Tracheal epithelial cell (primary cell): ENCODE results near the gene ETV1. TPM values are rescaled to one million over a fixed set of nuclear protein-coding genes. Genes with fewer than 3 reads are reported as not detected.

Experiments used
- total RNA-seq: library from RNA; depleted of rRNA; stranded (reverse); fragments of >200 nt; gene quantifications from 2 replicates; pipeline ENCODE4 v1.2.1, GENCODE V29; 2014

The ETV1 gene
- 0.24 and 0.43 TPM in 2 replicates for total RNA-seq

DNA sequence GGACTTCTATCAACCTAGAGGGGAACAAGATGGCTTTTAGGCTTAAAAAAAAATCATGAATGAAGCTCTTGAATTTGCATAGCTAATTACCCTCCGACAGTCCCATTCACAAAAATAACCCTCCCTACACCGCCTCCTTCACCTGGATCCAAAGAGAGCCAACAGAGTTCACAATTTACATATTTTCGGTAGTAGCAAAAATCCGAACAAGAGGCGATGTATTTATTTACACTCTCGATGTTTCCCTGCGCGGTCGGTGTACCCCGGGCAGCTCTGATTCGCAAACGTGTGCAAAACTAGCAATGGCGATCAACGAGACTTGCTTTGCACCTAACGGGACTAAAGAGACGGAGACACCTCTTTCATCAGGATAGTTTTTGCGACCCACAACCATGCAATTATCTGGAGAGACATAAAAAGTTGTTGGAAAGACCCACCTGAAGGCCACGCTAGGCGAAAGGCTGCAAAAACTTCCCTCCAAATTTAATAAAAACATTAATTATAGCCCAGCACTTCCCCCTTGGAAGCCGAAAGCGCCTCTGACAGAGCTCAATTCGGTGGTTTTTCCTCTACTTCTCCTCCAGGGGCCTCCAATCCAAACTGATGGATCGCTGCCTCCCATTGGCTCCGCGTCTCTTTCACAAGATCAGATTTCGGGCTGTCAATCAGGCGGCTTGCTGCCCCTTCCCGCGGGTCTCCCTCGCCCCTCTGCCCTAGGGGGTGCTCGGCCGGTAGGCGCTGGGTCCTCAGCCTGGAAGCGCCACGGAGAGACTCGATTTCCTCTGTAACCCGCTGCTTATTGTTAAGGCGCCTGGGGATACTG is at the start of gene ETV1:
ETV1 (minus strand) TSS at position 541 of the 823 bp plus-strand sequence. CDS start 614 bp downstream, outside the sequence.

